HEK293 (cell line): ENCODE results near the gene VEGFB.

Experiments used
- HOXA7 ChIP-seq: sonication (generic); formaldehyde crosslinking; IDR thresholded peaks from 2 replicates; pipeline ENCODE4 v1.8.1; 2022; ENCODE audit warnings: missing genetic modification reagents, borderline replicate concordance
- KLF1 ChIP-seq: fragments of 450-650 bp; formaldehyde crosslinking; IDR thresholded peaks from 2 replicates; pipeline ENCODE4 v1.5.1; 2016; ENCODE audit warnings: missing biosample characterization, missing genetic modification characterization
- MEIS1 ChIP-seq: sonication (generic); formaldehyde crosslinking; IDR thresholded peaks from 2 replicates; pipeline ENCODE4 v1.8.1; 2022; ENCODE audit warnings: missing genetic modification reagents, mild to moderate bottlenecking, borderline replicate concordance
- MYNN ChIP-seq: fragments of 450-650 bp; formaldehyde crosslinking; IDR thresholded peaks from 2 replicates; pipeline ENCODE4 v1.5.1; 2016; ENCODE audit warnings: missing biosample characterization, missing genetic modification characterization, borderline replicate concordance
- MZF1 ChIP-seq: fragments of 450-650 bp; formaldehyde crosslinking; IDR thresholded peaks from 2 replicates; pipeline ENCODE4 v1.5.1; 2017; ENCODE audit warnings: missing biosample characterization, missing genetic modification characterization, borderline replicate concordance
- WT1 ChIP-seq: fragments of 450-650 bp; formaldehyde crosslinking; IDR thresholded peaks from 2 replicates; pipeline ENCODE4 v1.5.1; 2016; ENCODE audit warnings: missing biosample characterization, missing genetic modification characterization
- YY2 ChIP-seq: fragments of 450-650 bp; formaldehyde crosslinking; IDR thresholded peaks from 2 replicates; pipeline ENCODE4 v1.5.1; 2016; ENCODE audit warnings: missing biosample characterization, missing genetic modification characterization
- ZBTB21 ChIP-seq: fragments of 450-650 bp; formaldehyde crosslinking; IDR thresholded peaks from 2 replicates; pipeline ENCODE4 v1.5.1; 2017; ENCODE audit warnings: missing biosample characterization, missing genetic modification characterization
- ZFP69B ChIP-seq: fragments of 450-650 bp; formaldehyde crosslinking; IDR thresholded peaks from 2 replicates; pipeline ENCODE4 v1.5.1; 2016; ENCODE audit warnings: missing biosample characterization, missing genetic modification characterization
- ZNF133 ChIP-seq: fragments of 450-650 bp; formaldehyde crosslinking; IDR thresholded peaks from 2 replicates; pipeline ENCODE4 v1.5.1; 2016; ENCODE audit warnings: missing biosample characterization, missing genetic modification characterization
- ZNF157 ChIP-seq: fragments of 450-650 bp; formaldehyde crosslinking; IDR thresholded peaks from 2 replicates; pipeline ENCODE4 v1.5.1; 2016; ENCODE audit warnings: missing biosample characterization, missing genetic modification characterization
- ZNF2 ChIP-seq: fragments of 450-650 bp; formaldehyde crosslinking; IDR thresholded peaks from 2 replicates; pipeline ENCODE4 v1.5.1; 2016; ENCODE audit warnings: missing biosample characterization, missing genetic modification characterization
- ZNF214 ChIP-seq: fragments of 450-650 bp; formaldehyde crosslinking; IDR thresholded peaks from 2 replicates; pipeline ENCODE4 v1.5.1; 2017; ENCODE audit warnings: missing biosample characterization, mild to moderate bottlenecking, missing genetic modification characterization, borderline replicate concordance
- ZNF24 ChIP-seq: fragments of 450-650 bp; formaldehyde crosslinking; IDR thresholded peaks from 2 replicates; pipeline ENCODE4 v1.5.1; 2016; ENCODE audit warnings: missing biosample characterization, missing genetic modification characterization
- ZNF514 ChIP-seq: fragments of 450-650 bp; formaldehyde crosslinking; IDR thresholded peaks from 2 replicates; pipeline ENCODE4 v1.5.1; 2016; ENCODE audit warnings: missing biosample characterization, missing genetic modification characterization
- ZNF529 ChIP-seq: fragments of 450-650 bp; formaldehyde crosslinking; IDR thresholded peaks from 2 replicates; pipeline ENCODE4 v1.5.1; 2017; ENCODE audit warnings: missing genetic modification characterization, missing biosample characterization; ENCODE audit not compliant: insufficient replicate concordance
- ZNF544 ChIP-seq: fragments of 450-650 bp; formaldehyde crosslinking; IDR thresholded peaks from 2 replicates; pipeline ENCODE4 v1.5.0; 2017; ENCODE audit warnings: missing biosample characterization, missing genetic modification characterization
- ZNF549 ChIP-seq: fragments of 450-650 bp; IDR thresholded peaks from 2 replicates; pipeline ENCODE4 v1.5.1; 2018; ENCODE audit warnings: missing biosample characterization, missing genetic modification characterization, mild to moderate bottlenecking, inconsistent platforms, moderate library complexity
- ZNF560 ChIP-seq: fragments of 450-650 bp; formaldehyde crosslinking; IDR thresholded peaks from 2 replicates; pipeline ENCODE4 v1.5.1; 2017; ENCODE audit warnings: missing biosample characterization, missing genetic modification characterization, borderline replicate concordance
- ZNF561 ChIP-seq: fragments of 450-650 bp; IDR thresholded peaks from 2 replicates; pipeline ENCODE4 v1.5.1; 2018; ENCODE audit warnings: missing biosample characterization, missing genetic modification characterization, borderline replicate concordance
- ZNF585B ChIP-seq: fragments of 450-650 bp; formaldehyde crosslinking; IDR thresholded peaks from 2 replicates; pipeline ENCODE4 v1.5.1; 2016; ENCODE audit warnings: missing biosample characterization, missing genetic modification characterization
- ZNF600 ChIP-seq: fragments of 450-650 bp; formaldehyde crosslinking; IDR thresholded peaks from 2 replicates; pipeline ENCODE4 v1.5.1; 2016; ENCODE audit warnings: missing biosample characterization, missing genetic modification characterization
- ZNF624 ChIP-seq: fragments of 450-650 bp; formaldehyde crosslinking; IDR thresholded peaks from 2 replicates; pipeline ENCODE4 v1.5.1; 2017; ENCODE audit warnings: missing biosample characterization, missing genetic modification characterization
- ZNF629 ChIP-seq: fragments of 450-650 bp; formaldehyde crosslinking; IDR thresholded peaks from 2 replicates; pipeline ENCODE4 v1.5.1; 2017; ENCODE audit warnings: missing biosample characterization, missing genetic modification characterization
- ZNF658 ChIP-seq: fragments of 450-650 bp; formaldehyde crosslinking; IDR thresholded peaks from 2 replicates; pipeline ENCODE4; 2016; ENCODE audit warnings: missing biosample characterization, missing genetic modification characterization
- ZSCAN16 ChIP-seq: fragments of 450-650 bp; formaldehyde crosslinking; IDR thresholded peaks from 2 replicates; pipeline ENCODE4 v1.5.1; 2016; ENCODE audit warnings: missing biosample characterization, missing genetic modification characterization
- ZXDB ChIP-seq: fragments of 450-650 bp; formaldehyde crosslinking; IDR thresholded peaks from 2 replicates; pipeline ENCODE4 v1.5.1; 2016; ENCODE audit warnings: missing biosample characterization, missing genetic modification characterization
- TF ChIP-seq, protein P1 (sequence below): fragments of 450-650 bp; formaldehyde crosslinking; IDR thresholded peaks from 2 replicates; pipeline ENCODE4 v1.5.1; 2016; ENCODE audit warnings: missing biosample characterization, missing genetic modification characterization
- TF ChIP-seq, protein P2 (sequence below): fragments of 450-650 bp; formaldehyde crosslinking; IDR thresholded peaks from 2 replicates; pipeline ENCODE4 v1.5.1; 2017; ENCODE audit warnings: missing biosample characterization, missing genetic modification characterization
- TF ChIP-seq, protein P3 (sequence below): fragments of 450-650 bp; formaldehyde crosslinking; IDR thresholded peaks from 2 replicates; pipeline ENCODE4 v1.5.1; 2016; ENCODE audit warnings: missing biosample characterization, missing genetic modification characterization
- TF ChIP-seq, protein P4 (sequence below): fragments of 450-650 bp; formaldehyde crosslinking; IDR thresholded peaks from 2 replicates; pipeline ENCODE4 v1.5.1; 2016; ENCODE audit warnings: missing biosample characterization, missing genetic modification characterization
- TF ChIP-seq, protein P5 (sequence below): fragments of 450-650 bp; formaldehyde crosslinking; IDR thresholded peaks from 2 replicates; pipeline ENCODE4 v1.5.1; 2016; ENCODE audit warnings: missing biosample characterization, missing genetic modification characterization

Gene VEGFB

DNA sequence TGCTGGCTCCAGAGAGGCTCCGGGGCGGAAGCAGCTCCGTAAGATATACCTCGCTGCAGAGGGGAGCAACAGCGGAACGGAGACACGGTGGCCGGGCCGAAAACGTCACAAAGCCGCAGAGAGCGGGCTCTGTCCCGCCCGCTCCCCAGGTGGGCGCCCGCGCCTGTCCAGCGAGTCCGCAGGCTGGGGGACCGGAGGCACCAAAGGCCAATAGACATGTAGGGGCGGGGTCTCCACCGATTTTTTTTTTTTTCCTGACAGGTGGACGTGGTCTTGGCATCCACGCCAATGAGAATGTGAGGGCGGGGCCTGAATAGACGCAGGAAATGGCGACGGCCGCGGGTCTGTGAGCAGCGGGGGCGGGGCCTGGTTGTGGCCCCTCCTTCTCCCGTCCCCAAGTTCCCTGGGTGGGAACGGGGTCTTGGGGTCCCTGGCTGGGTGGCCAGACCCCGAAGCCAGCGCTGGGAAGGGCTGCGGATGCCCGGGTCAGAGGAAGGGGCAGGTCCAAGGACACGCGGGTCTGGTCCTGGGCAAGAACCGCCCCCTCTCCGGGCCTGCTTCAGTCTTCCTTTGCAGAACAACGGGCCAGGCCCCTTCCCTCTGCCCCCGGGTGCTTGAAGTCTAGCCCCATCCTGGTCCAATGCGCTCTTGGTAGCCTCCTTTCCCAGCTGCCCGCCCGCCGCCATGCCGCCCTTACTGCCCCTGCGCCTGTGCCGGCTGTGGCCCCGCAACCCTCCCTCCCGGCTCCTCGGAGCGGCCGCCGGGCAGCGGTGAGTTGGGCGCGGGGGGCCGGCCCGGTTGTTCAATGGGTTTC, 4.0 kb upstream of the VEGFB start, which contains the start of gene DNAJC4 (continued):
- TF ChIP-seq ZNF2 (tag by site-specific recombination) (no peak), KLF1 (0 out of 2 replicates have a peak, but pooled peaks have one; percentile 7), ZNF600 (peak; percentile 72; the same call in 1 of the 2 replicates), MYNN (tag by site-specific recombination) (no peak), ZNF585B (tag by site-specific recombination) (no peak), ZNF544 (tag by site-specific recombination) (no peak), ZNF24 (tag by site-specific recombination) (no peak), ZSCAN16 (tag by site-specific recombination) (no peak), ZNF514 (tag by site-specific recombination) (no peak), HOXA7 (CRISPR knock-in tag) (no peak), MZF1 (tag by site-specific recombination) (no peak), ZNF629 (peak; percentile 67), WT1 (tag by site-specific recombination) (no peak), ZNF624 (tag by site-specific recombination) (no peak), ZNF549 (tag by site-specific recombination) (no peak), ZBTB21 (tag by site-specific recombination) (no peak), ZNF561 (tag by site-specific recombination) (no peak), YY2 (tag by site-specific recombination) (0 out of 2 replicates have a peak, but pooled peaks have one; percentile 40), ZNF133 (no peak), MEIS1 (CRISPR knock-in tag) (no peak), ZNF157 (tag by site-specific recombination) (no peak), ZNF560 (tag by site-specific recombination) (no peak), ZXDB (tag by site-specific recombination) (peak; percentile 91), ZNF214 (tag by site-specific recombination) (no peak), ZNF658 (tag by site-specific recombination) (no peak), ZNF529 (tag by site-specific recombination) (no peak), ZFP69B (tag by site-specific recombination) (no peak)
- TF ChIP-seq, protein P1, sequence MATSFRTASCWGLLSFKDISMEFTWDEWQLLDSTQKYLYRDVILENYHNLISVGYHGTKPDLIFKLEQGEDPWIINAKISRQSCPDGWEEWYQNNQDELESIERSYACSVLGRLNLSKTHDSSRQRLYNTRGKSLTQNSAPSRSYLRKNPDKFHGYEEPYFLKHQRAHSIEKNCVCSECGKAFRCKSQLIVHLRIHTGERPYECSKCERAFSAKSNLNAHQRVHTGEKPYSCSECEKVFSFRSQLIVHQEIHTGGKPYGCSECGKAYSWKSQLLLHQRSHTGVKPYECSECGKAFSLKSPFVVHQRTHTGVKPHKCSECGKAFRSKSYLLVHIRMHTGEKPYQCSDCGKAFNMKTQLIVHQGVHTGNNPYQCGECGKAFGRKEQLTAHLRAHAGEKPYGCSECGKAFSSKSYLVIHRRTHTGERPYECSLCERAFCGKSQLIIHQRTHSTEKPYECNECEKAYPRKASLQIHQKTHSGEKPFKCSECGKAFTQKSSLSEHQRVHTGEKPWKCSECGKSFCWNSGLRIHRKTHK (tag by site-specific recombination): no peak
- TF ChIP-seq, protein P2, sequence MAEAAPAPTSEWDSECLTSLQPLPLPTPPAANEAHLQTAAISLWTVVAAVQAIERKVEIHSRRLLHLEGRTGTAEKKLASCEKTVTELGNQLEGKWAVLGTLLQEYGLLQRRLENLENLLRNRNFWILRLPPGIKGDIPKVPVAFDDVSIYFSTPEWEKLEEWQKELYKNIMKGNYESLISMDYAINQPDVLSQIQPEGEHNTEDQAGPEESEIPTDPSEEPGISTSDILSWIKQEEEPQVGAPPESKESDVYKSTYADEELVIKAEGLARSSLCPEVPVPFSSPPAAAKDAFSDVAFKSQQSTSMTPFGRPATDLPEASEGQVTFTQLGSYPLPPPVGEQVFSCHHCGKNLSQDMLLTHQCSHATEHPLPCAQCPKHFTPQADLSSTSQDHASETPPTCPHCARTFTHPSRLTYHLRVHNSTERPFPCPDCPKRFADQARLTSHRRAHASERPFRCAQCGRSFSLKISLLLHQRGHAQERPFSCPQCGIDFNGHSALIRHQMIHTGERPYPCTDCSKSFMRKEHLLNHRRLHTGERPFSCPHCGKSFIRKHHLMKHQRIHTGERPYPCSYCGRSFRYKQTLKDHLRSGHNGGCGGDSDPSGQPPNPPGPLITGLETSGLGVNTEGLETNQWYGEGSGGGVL: no peak
- TF ChIP-seq, protein P3, sequence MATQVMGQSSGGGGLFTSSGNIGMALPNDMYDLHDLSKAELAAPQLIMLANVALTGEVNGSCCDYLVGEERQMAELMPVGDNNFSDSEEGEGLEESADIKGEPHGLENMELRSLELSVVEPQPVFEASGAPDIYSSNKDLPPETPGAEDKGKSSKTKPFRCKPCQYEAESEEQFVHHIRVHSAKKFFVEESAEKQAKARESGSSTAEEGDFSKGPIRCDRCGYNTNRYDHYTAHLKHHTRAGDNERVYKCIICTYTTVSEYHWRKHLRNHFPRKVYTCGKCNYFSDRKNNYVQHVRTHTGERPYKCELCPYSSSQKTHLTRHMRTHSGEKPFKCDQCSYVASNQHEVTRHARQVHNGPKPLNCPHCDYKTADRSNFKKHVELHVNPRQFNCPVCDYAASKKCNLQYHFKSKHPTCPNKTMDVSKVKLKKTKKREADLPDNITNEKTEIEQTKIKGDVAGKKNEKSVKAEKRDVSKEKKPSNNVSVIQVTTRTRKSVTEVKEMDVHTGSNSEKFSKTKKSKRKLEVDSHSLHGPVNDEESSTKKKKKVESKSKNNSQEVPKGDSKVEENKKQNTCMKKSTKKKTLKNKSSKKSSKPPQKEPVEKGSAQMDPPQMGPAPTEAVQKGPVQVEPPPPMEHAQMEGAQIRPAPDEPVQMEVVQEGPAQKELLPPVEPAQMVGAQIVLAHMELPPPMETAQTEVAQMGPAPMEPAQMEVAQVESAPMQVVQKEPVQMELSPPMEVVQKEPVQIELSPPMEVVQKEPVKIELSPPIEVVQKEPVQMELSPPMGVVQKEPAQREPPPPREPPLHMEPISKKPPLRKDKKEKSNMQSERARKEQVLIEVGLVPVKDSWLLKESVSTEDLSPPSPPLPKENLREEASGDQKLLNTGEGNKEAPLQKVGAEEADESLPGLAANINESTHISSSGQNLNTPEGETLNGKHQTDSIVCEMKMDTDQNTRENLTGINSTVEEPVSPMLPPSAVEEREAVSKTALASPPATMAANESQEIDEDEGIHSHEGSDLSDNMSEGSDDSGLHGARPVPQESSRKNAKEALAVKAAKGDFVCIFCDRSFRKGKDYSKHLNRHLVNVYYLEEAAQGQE (tag by site-specific recombination): no peak
- TF ChIP-seq, protein P4, sequence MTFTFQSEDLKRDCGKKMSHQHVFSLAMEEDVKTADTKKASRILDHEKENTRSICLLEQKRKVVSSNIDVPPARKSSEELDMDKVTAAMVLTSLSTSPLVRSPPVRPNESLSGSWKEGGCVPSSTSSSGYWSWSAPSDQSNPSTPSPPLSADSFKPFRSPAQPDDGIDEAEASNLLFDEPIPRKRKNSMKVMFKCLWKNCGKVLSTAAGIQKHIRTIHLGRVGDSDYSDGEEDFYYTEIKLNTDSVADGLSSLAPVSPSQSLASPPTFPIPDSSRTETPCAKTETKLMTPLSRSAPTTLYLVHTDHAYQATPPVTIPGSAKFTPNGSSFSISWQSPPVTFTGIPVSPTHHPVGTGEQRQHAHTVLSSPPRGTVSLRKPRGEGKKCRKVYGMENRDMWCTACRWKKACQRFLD (tag by site-specific recombination): no peak
- TF ChIP-seq, protein P5, sequence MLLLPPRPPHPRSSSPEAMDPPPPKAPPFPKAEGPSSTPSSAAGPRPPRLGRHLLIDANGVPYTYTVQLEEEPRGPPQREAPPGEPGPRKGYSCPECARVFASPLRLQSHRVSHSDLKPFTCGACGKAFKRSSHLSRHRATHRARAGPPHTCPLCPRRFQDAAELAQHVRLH: no peak
